Psoas muscle (tissue), 8 donors: ENCODE results near the gene DENND1A. TPM values are rescaled to one million over a fixed set of nuclear protein-coding genes. Genes with fewer than 3 reads are reported as not detected.

Experiments
- ATAC-seq, 4 donors: fragments of 200-7000 bp; cut with Tn5 transposase; one replicate each; pipeline ENCODE4 v1.9.1; 2020; ENCODE audit warnings: moderate library complexity in 3 of 4, mild to moderate bottlenecking in 2 of 4
- DNase-seq, 2 donors: peaks; one replicate each; pipeline ENCODE4 v3.0.0-alpha.2; 2020
- H3K27ac ChIP-seq: fragments of 200-600 bp; one replicate; pipeline ENCODE4 v1.8.0; 2022
- H3K27me3 ChIP-seq, 3 donors: fragments of 200-600 bp in 1 of 3; one replicate each; pipeline versions ENCODE4 v1.6.1 to v1.8.0; 2013 to 2022; ENCODE audit warnings: low read length in 2 of 3, mild to moderate bottlenecking in 2 of 3, moderate library complexity in 1 of 3; ENCODE audit not compliant: insufficient read depth in 3 of 3
- H3K36me3 ChIP-seq, 2 donors: fragments of 200-600 bp in 1 of 2; one replicate each; pipeline versions ENCODE4 v1.6.1 to v1.8.0; 2013 to 2022; ENCODE audit warnings: low read depth in 1 of 2, mild to moderate bottlenecking in 1 of 2, moderate library complexity in 1 of 2; ENCODE audit not compliant: insufficient read depth in 1 of 2
- H3K4me1 ChIP-seq: fragments of 200-600 bp; one replicate; pipeline ENCODE4 v1.8.0; 2022
- H3K4me3 ChIP-seq: fragments of 200-600 bp; one replicate; pipeline ENCODE4 v1.8.0; 2022; ENCODE audit warnings: mild to moderate bottlenecking
- H3K9me3 ChIP-seq: fragments of 200-600 bp; one replicate; pipeline ENCODE4 v1.8.0; 2022
- WGBS, 3 donors: extraction: QIAGEN DNeasy Blood & Tissue Kit; methylation state at CpG; one replicate each; pipeline versions ENCODE4 v1.1.6 to v1.1.7; 2013; 5-methylcytosine and 5-hydroxymethylcytosine counted together
- intact Hi-C, 2 donors: fragments of 100-400 bp; cut with DNase I; formaldehyde crosslinking; loops; one replicate each; pipeline versions ENCODE4 v1.11.0 to v1.14.2; 2022
- polyA plus RNA-seq, 3 donors: library from polyadenylated mRNA; stranded (reverse); fragments of 200-250 nt; gene quantifications; one replicate each; pipeline ENCODE4 v1.2.3, GENCODE V29; 2013
- total RNA-seq, 4 donors: library from RNA; stranded (reverse); fragmentation: NEBNext Ultra II Directional in 2 of 4; extraction: Animal tissue kit (Norgen Biotek cat#: 25700) in 2 of 4; gene quantifications; one replicate each; pipeline versions ENCODE4 v1.2.1 to v1.2.4, GENCODE V29; 2021 to 2023
- TF ChIP-seq, protein P1 (sequence below): fragments of 200-600 bp; IDR thresholded peaks from one replicate; pipeline ENCODE4 v1.8.0; 2022; ENCODE audit warnings: antibody characterized with exemption
- donor health status: healthy with polysubstance abuse.
- donor health status: DM: no; HTN: no; CAD: no; lungs with moderate emphysema.
- donor health status: Bipolar disorder and iron deficiency.
- donor health status: healthy.
- donor health status: DM: yes; HTN: yes; CAD: no.
- donor health status: DM: no; HTN: no; CAD: no.
- donor health status: DM: no; HTN: no; CAD: no.
- donor health status: DM: yes; HTN: yes; CAD: no.

Gene DENND1A
- total and polyA plus RNA-seq, 7 donors, result 6.1 to 17.3 (median 13.9) TPM

DNA sequence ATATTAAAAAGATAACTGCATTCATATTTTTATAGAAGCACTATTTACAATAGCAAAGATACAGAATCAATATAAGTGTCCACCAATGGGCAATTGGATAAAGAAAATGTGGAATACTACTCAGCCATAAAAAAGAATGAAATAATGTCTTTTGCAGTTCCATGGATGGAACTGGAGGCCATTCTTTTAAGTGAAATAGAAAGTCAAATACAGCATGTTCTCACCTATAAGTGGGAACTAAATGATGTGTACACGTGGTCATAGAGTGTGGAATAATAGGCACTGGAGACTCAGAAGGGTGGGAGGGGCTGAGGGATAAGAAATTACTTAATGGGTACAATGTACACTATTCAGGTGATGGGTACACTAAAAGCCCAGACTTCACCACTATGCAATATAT is 53.2 kb downstream of the DENND1A start:
- intact Hi-C loops, result no loop called here
- 96 to 97% (median 96%) methylated on average over 1 of the region's 1 CpG for WGBS, 3 donors
- no peak for DNase-seq
- no peak overlapping the region for H3K4me3 ChIP-seq
- no peaks in the 10 kb centered on the region for H3K9me3 ChIP-seq
- no peak for ATAC-seq
- no peak overlapping the region for H3K27ac ChIP-seq
- peaks cover 0 to 7% of the 10 kb centered on the region in 2 donors for H3K36me3 ChIP-seq
- TF ChIP-seq, protein P1, sequence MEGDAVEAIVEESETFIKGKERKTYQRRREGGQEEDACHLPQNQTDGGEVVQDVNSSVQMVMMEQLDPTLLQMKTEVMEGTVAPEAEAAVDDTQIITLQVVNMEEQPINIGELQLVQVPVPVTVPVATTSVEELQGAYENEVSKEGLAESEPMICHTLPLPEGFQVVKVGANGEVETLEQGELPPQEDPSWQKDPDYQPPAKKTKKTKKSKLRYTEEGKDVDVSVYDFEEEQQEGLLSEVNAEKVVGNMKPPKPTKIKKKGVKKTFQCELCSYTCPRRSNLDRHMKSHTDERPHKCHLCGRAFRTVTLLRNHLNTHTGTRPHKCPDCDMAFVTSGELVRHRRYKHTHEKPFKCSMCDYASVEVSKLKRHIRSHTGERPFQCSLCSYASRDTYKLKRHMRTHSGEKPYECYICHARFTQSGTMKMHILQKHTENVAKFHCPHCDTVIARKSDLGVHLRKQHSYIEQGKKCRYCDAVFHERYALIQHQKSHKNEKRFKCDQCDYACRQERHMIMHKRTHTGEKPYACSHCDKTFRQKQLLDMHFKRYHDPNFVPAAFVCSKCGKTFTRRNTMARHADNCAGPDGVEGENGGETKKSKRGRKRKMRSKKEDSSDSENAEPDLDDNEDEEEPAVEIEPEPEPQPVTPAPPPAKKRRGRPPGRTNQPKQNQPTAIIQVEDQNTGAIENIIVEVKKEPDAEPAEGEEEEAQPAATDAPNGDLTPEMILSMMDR, result no peak
- peaks cover 4% of the 10 kb centered on the region for H3K4me1 ChIP-seq
- no peaks in the 10 kb centered on the region for H3K27me3 ChIP-seq

DNA sequence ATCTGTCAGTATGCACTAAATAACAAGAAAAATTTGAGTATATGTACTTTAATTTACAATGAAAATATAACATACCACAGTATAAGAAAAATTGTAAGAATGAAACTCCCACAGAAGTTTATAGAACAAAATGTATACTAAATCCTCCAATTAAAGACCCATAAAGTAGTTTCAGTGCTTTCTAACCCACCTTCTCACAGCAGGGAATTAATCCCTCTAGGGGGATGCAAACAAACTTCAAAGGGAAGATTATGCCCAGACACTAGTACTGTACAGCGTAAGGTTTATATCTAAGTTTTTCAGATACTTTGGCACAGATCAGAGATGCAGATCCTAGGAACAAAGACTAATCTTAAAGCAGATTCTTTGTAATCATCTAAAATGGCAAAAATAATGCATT is 57.2 kb downstream of the DENND1A start:
- ATAC-seq (no peak), DNase-seq (no peak)
- Histone ChIP-seq H3K36me3 (peaks cover 0 to 5% of the 10 kb centered on the region in 2 donors), H3K27ac (no peak overlapping the region), H3K4me3 (no peak overlapping the region), H3K9me3 (no peaks in the 10 kb centered on the region), H3K27me3 (no peaks in the 10 kb centered on the region), H3K4me1 (peaks cover 10% of the 10 kb centered on the region)
- WGBS, 3 donors, result 91 to 96% (median 93%) methylated on average over 1 of the region's 1 CpG
- TF ChIP-seq, protein P1, result no peak
- intact Hi-C loops, result loop anchor here in 1 of 2 donors (5.0 kb wide), 1 partner anchor 330 kb away; no protein-coding TSS in a partner anchor

DNA sequence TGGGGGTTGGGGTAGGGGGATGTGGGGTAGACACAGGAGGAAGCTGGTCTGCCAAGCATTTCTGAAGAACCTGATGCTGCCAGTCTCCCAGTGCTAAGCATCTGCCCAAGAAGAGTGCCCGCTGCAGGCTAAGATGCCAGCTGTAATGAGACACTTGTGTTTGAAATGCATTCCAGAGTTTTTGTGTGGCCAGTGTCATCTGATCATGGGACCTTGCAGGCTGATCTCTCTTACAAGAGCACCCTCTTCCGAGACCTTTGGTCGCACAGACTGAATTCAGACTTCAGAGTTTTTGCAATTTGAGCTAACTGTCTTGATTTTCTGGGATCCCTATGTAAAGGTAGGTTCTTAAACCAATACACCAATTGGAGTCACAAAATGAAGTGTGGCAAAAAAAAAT is 58.1 kb downstream of the DENND1A start:
- Histone ChIP-seq H3K9me3 (no peaks in the 10 kb centered on the region), H3K4me1 (peaks cover 10% of the 10 kb centered on the region), H3K27me3 (no peaks in the 10 kb centered on the region), H3K4me3 (no peak overlapping the region), H3K36me3 (no peaks in the 10 kb centered on the region), H3K27ac (no peak overlapping the region)
- ATAC-seq (peak; percentile 59 to 90 (median 80)), DNase-seq (no peak)
- intact Hi-C loops, result loop anchor here in 1 of 2 donors (5.0 kb wide), 1 partner anchor 329 kb away; no protein-coding TSS in a partner anchor
- TF ChIP-seq, protein P1, result peak; percentile 24
- WGBS, 3 donors, result 32 to 48% (median 45%) methylated on average over 3 of the region's 3 CpGs

DNA sequence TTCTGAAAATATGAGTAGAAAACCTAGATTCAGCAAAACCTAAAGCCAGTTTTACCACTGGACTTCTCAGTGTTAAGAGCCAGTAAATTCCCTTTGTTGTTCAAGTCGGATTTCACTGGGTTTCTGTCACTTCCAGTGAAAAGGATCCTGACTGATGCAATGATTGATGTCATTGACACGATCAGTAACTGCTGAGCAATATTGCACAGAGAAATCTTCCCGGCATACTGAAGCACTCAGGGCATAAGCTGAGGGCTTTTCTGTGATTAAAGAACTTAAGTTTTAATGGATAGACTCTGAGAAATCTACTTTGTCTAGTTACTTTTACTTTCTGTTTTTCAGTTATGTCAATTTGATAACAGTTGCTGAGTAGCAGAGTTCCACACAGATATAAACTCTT is 61.9 kb downstream of the DENND1A start:
- peaks cover 30% of the 10 kb centered on the region for H3K4me1 ChIP-seq
- 70 to 86% (median 75%) methylated on average over 3 of the region's 3 CpGs for WGBS, 3 donors
- H3K4me3 ChIP-seq, result no peak overlapping the region
- no peak for ATAC-seq
- H3K27ac ChIP-seq, result no peak overlapping the region
- intact Hi-C loops, result no loop called here
- no peaks in the 10 kb centered on the region for H3K36me3 ChIP-seq
- TF ChIP-seq, protein P1, result no peak
- H3K9me3 ChIP-seq, result no peaks in the 10 kb centered on the region
- no peak for DNase-seq
- no peaks in the 10 kb centered on the region for H3K27me3 ChIP-seq

DNA sequence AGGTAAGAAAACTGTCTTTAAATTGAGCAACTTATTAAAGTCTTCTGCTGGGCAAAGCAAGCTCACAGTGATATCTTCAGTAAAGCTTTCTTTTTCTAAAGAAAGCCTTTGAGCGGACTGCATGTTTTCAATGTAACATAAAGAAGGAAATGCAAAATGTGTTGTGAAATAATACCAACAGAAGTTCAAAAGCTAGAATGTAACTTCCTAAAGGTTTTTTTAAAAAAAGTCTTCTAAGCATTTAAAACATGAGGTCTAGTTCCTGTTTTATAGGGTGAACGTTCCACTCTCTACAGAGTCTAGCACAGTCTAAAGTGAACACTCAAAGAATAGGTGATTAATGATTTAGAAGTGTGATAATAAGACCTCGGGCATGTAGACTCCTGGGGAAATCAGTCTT is 62.9 kb downstream of the DENND1A start:
- Histone ChIP-seq H3K27me3 (no peaks in the 10 kb centered on the region), H3K4me3 (no peak overlapping the region), H3K27ac (no peak overlapping the region), H3K4me1 (peaks cover 32% of the 10 kb centered on the region), H3K9me3 (no peaks in the 10 kb centered on the region), H3K36me3 (no peaks in the 10 kb centered on the region)
- TF ChIP-seq, protein P1, result no peak
- 89 to 90% (median 89%) methylated on average over 3 of the region's 3 CpGs for WGBS, 3 donors
- no peak for ATAC-seq
- intact Hi-C loops, result no loop called here
- DNase-seq, result no peak
